Measurements from ENCODE around the gene SULT1A2.

DNA sequence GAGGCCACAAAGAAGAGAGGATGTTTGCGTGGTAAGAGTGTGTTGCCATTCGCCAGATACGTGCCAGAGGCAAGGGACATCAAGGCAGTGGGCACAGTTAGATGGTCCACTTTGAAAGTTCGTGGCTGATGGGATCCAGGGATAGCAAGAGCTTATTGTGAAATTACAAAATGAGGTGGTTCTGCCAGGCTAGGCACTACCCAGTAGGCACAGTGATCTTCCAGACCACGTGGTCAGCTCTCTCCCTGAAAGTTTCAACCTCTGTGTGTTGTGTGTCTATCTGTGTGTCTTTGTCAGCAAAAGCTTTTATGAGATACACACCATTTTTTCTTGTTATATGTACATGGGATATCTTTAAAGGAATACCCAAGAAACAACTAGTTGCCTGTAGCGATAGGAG is 33.6 kb downstream of the SULT1A2 start:
- TF ChIP-seq POLR2A (IDR thresholded peaks at IDR 0.05; ENCODE audit: insufficient read depth in 1 of 2, low read depth in 2 of 2, low read length in 2 of 2) (no peak), SMC3 (IDR thresholded peaks at IDR 0.05; ENCODE audit: low read length) (no peak), ZNF644 (CRISPR knock-in tag; IDR thresholded peaks at IDR 0.05; ENCODE audit: low read depth) (no peak), MTA3 (CRISPR knock-in tag; IDR thresholded peaks at IDR 0.05) (no peak), FOXJ3 (CRISPR knock-in tag; IDR thresholded peaks at IDR 0.05; ENCODE audit: borderline replicate concordance) (no peak)
- TF ChIP-seq, protein P1, sequence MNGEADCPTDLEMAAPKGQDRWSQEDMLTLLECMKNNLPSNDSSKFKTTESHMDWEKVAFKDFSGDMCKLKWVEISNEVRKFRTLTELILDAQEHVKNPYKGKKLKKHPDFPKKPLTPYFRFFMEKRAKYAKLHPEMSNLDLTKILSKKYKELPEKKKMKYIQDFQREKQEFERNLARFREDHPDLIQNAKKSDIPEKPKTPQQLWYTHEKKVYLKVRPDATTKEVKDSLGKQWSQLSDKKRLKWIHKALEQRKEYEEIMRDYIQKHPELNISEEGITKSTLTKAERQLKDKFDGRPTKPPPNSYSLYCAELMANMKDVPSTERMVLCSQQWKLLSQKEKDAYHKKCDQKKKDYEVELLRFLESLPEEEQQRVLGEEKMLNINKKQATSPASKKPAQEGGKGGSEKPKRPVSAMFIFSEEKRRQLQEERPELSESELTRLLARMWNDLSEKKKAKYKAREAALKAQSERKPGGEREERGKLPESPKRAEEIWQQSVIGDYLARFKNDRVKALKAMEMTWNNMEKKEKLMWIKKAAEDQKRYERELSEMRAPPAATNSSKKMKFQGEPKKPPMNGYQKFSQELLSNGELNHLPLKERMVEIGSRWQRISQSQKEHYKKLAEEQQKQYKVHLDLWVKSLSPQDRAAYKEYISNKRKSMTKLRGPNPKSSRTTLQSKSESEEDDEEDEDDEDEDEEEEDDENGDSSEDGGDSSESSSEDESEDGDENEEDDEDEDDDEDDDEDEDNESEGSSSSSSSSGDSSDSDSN (CRISPR knock-in tag; IDR thresholded peaks at IDR 0.05), result no peak
- TF ChIP-seq, protein P2, sequence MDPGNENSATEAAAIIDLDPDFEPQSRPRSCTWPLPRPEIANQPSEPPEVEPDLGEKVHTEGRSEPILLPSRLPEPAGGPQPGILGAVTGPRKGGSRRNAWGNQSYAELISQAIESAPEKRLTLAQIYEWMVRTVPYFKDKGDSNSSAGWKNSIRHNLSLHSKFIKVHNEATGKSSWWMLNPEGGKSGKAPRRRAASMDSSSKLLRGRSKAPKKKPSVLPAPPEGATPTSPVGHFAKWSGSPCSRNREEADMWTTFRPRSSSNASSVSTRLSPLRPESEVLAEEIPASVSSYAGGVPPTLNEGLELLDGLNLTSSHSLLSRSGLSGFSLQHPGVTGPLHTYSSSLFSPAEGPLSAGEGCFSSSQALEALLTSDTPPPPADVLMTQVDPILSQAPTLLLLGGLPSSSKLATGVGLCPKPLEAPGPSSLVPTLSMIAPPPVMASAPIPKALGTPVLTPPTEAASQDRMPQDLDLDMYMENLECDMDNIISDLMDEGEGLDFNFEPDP (CRISPR knock-in tag; conservative IDR thresholded peaks at IDR 0.05), result no peak
- TF ChIP-seq, protein P3, sequence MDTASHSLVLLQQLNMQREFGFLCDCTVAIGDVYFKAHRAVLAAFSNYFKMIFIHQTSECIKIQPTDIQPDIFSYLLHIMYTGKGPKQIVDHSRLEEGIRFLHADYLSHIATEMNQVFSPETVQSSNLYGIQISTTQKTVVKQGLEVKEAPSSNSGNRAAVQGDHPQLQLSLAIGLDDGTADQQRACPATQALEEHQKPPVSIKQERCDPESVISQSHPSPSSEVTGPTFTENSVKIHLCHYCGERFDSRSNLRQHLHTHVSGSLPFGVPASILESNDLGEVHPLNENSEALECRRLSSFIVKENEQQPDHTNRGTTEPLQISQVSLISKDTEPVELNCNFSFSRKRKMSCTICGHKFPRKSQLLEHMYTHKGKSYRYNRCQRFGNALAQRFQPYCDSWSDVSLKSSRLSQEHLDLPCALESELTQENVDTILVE (CRISPR knock-in tag; IDR thresholded peaks at IDR 0.05), result no peak
